8988T (cell line): ENCODE data around the gene ZFYVE28.

ENCODE experiments used
- DNase-seq: peaks from one replicate; pipeline ENCODE4 v3.0.0; 2011

ZFYVE28 gene

DNA sequence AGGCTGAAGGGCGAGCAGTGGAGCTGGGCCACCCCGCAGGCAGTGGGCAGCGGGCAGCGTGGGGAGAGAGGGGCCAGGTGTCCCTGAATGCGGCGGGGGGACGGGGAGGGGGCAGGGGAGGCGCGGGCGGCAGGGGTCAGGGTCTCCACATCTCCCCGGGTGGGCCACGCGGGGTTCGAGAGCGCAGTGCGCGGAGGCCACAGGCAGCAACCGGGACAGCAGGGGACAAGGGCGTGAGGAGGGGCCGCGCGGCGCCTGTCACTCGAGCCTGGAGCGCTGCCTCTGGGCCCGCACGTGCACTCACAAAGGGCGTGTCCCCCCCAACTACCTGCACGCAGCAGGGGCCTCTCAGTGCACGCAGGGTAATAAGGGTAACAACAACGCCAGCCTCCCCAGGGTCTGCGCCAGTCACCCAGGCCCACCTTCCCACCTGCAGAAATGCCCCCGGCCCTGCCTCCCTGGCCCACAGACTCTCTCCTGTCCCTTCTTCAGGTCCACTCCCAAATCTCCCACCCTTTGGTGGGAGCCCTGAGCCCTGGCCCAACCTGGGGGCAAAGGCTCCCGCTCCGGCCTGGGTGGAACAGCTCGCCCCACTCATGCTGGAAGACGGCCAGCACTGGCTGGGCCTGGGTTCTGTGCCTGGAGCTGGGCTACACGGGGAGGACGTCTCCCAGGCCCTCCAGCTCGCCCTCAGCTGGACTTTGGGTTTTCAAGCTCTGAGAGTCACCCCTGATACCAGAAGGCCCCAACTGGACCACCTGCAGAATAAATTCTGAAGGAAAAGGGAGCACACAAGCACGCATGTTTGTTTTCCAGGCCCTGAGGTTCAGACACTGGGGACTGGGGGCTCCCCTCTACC is 53.2 kb downstream of the ZFYVE28 start:
- DNase-seq = no peak

DNA sequence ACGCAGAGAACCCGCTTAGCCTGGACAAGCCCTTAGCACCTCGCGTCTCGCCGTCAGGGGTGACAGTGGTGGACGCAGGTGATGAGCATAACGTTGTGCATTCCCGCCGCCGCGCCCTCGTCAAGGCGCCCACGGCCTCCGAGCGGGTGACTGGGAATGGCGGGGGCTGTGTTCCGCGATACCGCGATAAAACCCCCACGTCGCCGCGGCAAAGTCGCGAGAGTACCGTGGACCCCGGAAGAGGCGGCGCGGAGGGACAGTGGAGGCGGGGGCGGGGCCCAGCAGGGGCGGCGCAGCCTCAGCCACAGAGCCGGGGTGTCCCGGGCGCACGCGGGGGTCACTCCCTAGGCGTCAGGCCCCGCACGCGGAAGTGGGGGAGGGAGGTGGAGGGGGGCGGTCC is 53.8 kb downstream of the ZFYVE28 start:
- DNase-seq = no peak

DNA sequence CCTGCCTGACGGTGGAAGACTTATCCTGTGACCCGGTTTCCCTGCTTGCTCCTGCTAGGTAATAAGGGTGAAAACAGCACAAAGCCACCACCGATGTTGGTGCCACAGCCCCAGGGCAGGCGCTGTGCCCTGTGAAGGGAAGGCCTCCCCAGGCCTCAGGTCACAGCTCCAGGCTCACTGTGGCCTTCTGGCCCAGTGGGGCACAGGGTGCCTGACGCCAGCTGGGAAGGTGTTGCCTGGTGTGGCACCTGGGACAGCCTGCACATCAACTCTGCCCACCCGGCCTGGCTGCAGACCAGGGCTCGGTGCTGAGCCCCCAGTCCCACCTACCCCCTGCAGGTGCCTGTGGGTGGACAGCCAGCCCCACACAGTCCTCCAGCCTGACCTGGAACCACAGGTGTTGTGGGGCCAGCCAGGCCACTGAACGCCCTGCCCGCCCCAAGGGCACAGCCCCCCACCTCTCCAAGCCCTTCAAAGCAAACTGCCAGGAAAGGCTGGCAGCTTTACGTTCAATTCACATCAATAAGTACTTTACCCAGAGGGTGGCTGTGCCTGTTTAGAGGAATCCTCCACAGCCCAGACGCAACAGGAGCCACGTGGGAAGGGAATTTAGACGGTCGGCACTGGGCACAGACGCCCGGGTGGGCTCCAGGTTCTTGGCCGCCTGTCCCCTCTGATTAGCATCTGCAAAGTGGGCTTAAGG is 54.3 kb downstream of the ZFYVE28 start:
- DNase-seq = no peak

DNA sequence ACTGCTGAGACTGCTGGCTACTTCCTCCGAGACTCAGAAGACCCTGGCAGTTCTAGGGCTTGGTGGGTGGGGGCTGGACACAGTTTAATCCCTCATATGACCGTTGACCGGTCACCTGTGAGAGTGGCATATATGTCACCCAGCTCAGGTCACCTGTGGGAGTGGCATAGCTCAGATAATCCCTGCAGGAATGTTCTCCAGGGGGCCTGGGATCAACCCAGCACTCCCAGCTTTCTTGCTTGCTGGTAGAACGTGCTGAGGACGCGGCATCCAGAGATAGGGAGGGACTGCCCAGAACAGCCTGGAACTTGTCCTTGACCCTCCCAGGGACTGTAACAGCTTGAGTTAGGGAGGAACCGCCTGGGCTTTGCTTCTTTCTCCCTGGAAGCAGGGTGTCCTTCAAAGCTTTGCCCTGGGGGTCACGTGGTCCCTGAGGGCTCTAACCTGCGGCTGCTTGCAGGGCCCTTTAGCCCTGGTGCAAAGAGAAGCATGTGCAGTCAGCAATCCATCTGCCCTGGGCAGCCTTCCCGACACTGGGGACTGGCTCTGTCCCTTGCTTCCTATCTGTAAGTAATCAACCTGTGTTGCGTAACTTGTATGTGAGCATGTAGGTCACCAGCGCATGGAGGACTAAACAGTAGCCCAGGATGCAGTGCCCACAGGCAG is 55.3 kb downstream of the ZFYVE28 start:
- no peak for DNase-seq

DNA sequence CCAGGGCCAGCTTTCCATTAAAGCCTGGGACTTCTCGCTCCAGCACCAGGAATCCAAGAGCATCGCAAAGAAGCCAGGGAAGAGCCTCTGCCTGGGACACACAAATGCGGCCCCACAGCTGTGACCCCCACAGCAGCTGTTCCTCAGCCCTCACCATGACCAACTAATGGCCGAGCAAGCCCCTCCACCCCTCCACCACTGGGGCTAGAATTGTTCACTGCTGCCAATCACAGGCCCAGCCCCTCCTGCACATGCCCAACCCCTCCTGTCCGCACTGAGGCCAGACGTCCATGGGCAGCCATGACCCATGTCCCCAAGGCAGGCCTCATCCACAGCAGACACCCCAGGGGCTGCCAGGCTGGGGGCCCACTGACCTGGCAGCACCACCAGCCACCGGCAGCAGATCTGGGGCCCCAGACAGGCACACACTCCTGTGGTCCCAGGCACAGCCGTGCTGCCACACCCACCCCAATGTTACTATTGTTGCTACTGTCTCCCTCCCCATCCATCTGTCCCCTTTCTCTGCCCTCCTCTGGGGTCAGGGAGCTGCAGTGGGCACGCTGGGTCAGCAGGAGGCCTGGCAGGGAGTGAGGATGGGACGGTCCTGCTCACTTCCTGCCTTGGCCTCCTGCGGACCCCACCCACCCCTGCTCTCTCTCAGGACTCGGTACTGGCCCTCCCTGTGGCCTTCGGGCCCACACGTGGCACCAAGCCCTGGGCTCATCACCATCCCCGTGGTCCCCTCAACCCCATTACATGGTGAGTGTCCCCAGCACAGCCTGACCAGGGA is 56.0 kb downstream of the ZFYVE28 start:
- no peak for DNase-seq

DNA sequence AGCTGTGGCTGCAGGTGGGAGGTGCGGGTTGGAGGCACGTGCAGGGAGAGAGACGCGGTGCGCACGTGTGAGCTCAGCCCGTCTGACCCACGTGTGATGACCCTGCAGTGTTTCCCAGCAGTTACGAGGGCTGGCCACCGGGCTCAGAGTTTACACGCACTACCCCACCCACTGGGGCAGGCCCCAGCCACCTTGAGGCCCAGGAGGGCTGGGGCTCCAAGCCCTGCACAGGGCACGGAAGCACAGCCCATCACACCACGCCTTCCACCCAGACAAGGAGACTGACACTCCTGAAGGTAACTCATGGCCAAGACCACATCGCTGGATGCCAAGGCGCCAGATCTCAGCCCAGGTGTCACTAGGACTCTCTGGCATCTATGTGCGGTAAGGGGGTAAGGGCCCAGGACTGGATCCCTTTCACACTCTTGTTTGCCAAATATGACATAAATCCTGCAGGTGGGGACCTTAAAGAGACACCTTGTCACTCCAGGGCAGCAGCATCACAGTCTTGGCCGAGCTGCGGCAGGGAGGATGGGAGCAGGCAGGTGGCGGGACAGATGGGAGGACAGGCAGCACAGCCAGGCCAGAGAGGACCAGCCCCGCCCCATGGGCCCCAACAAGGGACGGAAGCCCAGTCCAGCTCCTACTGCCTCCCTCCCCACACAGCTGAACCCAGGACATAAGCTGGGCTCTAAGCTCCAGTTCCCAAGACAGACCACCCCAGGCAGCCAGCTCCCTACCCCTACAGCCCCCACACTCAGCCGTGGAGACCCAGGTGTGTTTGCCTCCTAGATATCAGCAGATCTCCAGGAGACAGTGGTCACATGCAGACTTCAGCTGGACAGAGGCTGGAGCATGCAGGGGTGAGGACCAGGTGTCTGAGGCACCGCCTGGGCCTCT is 56.8 kb downstream of the ZFYVE28 start:
- DNase-seq = no peak

DNA sequence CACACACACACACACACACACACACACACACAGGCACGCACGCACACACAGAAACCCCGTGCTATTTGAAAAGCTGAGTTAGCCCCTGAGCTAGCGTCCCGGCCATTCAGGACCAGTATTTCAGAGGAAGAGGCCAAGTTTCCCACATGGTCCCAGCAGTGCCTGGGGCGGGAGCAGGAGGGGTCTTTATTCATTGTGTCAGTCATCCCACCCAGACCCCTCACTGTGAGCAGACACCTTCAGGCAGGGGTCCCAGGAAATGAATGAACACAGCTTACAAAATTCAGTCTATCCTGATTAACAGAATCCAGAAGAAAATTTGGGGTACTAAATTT is 58.1 kb downstream of the ZFYVE28 start:
- DNase-seq = no peak

DNA sequence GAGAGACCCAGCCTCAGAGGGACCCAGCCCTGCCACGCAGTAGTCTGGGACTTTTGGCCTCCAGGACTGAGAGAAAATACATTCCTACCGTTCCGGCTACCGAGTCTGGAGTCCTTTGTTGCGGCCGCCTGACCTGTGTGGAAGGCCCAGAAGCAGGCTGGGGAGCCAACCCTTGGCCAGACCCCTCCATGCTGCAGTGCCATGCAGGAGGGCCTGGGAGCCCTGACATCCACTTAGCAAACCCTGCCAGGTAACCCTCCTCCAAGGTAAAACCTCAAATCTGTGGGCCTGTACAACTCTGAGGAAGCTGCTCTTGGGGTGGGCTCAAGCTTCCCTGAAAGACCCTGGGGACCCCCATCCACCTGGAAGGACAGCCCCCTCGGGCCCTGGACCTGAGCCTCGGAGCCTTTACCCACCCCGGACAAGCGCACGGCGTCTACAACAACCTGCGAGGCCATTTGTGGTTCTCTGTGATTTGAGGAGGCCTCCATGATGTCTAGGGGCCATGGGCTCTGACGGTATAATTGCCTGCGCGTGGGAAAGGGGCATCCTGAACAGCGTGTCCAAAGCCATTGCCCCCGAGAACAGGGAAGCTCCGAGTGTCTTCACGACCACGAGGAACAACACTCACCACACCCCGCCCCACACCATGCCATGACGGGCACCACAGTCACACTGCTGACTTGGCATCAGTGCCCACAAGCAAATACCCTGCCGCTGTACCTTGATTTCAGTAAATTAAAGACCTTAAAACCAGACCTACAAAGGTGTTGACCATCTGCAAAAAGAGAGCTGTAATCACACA is 58.7 kb downstream of the ZFYVE28 start:
- no peak for DNase-seq

DNA sequence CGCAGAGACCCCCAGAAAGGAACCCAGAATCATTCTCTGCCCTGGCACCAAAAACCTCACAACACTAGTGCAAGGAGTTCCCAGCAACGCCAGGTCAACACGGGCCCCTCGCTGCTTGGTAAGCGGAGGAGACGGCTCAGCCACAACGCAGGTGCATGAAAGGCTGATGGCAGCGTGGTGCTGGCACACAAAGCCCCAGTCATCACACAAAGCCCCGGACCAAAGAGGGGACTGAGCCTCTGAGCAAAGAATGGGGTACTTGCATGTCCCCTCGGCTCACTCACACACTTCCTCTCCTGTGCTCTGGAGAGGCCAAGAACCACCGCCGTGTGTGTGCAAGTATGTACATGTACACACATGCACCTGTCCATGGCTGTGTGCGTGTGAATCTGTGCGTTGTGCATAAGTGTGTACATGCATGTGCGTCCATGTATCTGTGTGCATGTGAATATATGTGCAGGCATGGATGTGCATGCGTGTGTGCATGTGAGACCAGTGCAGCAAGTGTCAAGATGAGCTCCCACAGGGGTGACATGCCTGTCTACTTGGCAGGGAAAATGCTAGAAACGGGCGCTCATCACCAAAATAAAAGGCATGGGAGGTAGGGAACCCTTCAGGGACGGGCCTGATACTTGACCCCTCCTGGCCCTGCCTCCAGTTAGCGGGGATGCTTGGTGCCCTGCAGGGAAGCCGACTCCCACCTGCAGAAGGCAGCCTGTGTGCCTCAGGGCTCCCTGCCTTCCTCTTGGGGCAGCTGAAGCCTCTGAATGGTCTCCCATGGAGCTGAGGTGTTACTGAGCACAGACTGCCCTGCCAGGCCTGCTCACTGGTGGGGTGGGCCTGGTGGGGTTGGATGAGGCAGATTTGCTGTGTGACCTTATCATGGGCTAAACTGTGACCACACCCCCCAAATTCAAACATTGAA is 60.4 kb downstream of the ZFYVE28 start:
- no peak for DNase-seq

DNA sequence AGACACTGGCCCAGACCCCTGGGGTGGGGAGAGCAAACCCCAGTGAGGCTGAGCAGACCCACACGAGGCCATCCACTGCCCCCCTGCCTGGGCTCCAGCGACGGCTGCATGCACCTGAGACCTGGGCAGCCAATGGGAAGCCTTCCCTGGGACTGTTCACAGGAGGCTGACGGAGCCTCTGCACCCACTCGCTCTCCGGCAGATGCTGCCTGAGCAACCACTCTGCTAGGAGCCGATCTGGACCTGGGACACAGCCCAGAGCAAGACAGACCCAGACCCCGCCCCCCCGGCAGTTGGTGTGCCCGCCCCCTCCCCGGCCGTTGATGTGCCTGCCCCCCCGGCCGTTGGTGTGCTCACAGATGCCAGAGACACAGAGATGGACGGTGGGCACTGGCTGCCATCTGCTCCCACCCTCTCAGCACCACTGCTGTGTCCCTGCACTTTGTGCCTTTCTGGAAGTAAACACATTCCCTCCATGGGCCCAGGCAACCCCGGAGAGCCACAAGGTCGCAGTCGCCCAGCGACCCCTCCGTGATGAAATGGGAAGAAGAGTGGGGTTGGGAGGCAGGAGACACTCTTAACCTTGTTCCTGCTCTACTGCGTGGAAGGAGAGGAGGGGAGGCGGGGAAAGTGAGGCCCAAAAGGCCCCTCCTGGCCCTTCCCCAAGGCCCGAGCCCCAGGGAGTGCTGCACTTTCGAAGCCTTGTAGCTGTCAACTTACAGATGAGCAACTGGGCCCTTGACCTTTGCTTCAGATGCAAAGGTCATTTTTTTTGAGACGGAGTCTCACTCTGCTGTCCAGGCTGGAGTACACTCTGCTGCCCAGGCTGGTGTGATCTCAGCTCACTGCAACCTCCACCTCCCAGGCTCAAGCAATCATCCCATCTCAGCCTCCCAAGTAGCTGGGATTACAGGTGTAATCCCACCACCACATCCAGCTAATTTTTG is 62.0 kb downstream of the ZFYVE28 start:
- no peak for DNase-seq

DNA sequence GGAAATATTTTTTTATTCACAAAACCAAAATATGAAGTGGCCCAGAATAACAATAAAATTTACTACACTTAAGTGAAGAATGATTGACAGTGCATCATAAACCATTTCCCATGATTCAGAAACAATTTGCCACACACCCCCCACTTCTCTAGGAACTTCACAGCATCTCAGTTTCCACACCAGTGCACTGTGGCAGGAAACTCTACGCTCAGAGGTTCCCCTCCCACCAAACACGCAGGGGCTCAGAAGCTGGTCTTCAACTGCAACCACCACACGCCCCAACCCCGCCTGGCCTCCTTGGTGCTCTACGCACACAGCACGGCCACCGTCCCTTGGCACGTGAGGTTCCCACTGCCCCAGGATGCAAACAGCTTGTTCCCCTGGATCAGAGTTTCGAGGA is 63.7 kb downstream of the ZFYVE28 start:
- DNase-seq = no peak

DNA sequence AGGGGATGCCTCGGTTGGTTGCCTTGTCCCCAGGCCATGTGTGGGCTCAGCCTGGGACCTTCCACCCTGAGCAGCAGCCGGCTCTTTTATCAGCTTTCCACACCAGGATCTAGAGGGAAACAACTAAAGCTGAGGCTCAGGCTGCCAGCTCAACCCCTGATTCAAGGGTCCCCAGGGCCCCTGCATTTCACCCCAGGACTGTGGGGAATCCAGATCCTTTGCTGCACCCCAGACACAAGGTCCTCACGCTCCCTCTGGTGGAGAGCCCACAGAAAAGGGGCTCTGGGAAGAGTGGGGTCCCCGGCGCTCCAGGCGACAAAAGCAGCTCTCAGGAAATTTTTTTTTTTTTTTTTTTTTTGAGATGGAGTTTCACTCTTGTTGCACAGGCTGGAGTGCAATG is 64.3 kb downstream of the ZFYVE28 start:
- DNase-seq = no peak

DNA sequence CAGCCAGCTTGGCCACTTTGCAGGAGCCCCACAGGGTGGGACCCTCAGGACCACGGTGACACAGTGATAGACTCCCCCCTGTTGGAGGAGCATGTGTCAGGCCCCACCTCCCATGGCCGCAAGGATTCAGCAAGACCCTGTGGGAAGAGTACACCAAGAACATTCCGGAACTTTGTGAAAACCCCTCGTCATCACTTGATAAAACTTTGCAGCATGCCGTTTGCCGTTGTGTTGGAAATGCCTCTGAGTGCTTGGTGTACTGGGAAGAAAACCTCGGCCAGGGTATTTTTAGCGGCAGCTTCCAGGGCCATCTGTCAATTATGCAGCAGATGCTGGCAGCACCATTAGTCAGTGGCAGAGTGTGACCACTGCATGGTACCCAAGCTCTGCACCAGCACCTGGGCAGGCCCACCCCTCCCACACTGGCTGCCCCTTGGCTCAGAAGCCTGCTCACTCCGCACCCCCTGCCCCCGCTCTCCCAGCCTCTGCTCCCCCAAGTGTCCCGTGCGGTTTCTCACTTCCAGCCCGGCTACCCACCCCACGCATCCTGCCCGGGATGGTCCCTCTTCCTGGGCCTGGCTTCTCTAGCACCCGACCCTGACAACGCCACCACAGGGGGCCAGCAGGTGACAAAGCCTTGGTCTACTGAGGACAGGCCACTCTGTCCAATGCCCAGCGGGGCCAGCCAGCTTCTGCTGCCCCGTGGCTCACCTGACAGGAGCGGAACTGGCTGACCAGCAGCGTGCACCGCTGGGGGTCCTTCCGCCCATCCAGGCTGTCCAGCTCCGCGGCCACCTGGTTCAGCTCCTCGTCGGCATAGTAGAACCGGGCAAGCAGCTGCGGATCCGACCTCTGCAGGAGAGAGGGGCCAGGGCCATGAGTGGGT is 65.0 kb downstream of the ZFYVE28 start:
- DNase-seq = no peak

DNA sequence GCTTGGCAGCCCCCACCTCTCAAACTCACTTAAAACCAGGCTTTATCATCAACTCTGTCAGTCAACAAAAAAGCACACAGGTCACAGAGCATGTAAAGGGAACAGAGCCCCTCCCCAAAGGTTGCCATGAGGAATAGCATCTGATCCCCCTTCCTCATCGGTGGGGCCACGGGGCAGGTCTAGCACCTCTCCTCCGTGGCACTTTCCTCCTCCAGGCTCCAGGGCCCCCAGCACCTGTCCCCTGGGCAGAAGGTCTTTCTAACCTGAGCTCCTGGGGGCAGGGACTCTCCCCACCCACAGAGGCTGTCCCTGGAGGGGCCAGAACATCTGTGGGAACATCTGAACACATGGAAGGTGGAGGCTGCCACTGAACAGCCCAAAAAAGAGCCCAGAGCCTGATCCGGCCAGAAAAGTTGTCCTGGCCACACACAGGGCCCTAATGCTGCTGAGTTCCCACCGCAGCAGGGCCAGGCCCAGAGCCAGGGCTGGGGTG is 65.7 kb downstream of the ZFYVE28 start:
- DNase-seq = no peak

DNA sequence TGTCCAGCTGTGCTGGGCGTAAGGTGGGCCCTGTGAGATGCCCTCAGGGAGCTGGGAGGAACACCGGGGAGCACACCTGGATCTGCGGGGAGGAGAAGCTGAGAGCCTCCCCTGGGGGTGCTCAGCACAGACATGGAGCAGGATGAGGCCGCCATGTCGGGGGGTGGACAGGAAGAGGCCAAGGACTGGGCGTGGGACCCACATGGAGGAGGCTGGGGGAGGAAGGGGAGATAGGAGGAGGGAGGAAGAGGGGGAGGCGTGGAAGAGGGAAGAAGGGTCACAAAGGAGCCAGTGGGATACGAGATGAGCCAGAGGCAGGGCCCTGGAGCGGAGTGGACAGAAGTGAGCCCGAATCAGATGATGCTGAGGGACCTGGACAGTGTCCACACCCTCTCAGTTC is 66.3 kb downstream of the ZFYVE28 start:
- DNase-seq = no peak

DNA sequence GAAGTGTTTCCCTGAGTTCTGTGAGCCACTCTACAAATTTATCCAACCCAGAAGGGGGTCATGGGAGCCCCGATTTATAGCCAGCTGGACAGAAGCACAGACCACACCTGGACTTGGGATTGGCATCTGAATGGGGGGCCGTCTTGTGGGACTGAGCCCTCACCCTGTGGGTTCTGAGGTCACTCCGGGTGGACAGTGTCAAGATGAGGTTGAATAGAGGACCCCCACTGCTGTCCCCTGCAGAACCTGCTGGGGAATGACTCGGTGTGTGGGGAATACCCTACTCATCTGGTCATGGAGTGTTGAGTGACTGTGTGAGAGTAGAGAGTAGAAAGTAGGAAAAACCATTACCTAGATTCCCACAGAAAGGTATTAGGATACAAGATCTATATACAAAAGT is 67.5 kb downstream of the ZFYVE28 start:
- no peak for DNase-seq

DNA sequence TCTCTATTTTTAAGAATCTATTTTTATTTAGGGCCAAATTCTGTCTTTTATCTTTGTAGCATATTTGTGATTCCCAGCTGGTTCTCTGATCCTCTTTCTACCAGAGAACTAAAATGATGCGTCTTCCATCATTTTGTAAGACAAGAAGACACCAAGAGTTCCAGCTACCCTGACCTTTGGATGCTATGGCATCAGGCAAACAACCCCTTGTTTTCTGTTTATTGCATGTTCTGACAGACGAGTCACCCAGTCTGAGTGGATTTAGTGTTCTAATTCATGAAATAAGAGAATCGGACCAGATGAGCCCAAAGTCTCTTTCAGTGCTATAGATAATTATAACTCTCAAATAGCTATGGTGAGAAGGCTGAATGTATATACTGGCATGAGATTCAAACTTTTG is 69.7 kb downstream of the ZFYVE28 start:
- DNase-seq = no peak

DNA sequence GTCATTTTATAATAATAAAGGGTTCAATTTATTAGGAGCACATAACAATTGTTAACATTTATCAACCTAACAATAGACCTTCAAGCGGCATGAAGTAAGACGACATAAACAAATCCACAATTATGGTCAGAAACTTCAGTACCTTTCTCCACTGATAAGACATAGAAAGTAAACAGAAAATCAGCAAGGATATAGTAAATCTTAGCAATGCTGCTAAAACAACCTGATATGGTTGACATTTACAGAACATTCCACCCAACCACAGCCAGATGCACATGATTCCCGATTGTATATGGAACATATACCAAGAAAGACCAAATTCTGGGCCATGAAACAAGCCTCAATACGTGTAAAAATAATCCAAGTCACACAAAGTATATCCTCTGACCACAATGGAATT is 71.3 kb downstream of the ZFYVE28 start:
- DNase-seq = no peak
